GM12878 (cell line): ENCODE measurements around the gene CATSPER4. TPM values are rescaled to one million over a fixed set of nuclear protein-coding genes. Genes with fewer than 3 reads are reported as not detected.

ENCODE experiments used
- ATAC-seq: fragments of 200-7000 bp; cut with Tn5 transposase; 3 replicates; pipeline ENCODE4 v1.9.1; 2020; ENCODE audit warnings: mild to moderate bottlenecking, moderate library complexity
- BruUV-seq: library from RNA; stranded (reverse); fragments of 400-500 nt; replicated peaks from 2 replicates; lab custom pipeline; 2021; lab: Mats Ljungman, UMichigan
- CTCF ChIA-PET: fragments of 300-600 bp; sonication (Branson Sonifier 250); formaldehyde crosslinking; extraction: SDS; loops from one replicate; lab custom pipeline; 2021; ENCODE audit warnings: inconsistent platforms; lab: Yijun Ruan, JAX
- POLR2A ChIA-PET: fragments of 350-600 bp; formaldehyde crosslinking; extraction: SDS; loops from one replicate; lab custom pipeline; 2021; ENCODE audit warnings: inconsistent platforms; lab: Charles Lee
- RAD21 ChIA-PET: fragments of 300-600 bp; sonication (Branson Sonifier 250); formaldehyde crosslinking; loops from one replicate; lab custom pipeline; 2023; ENCODE audit warnings: antibody characterized with exemption; ENCODE audit not compliant: unreplicated experiment; lab: Charles Lee
- SMC1A ChIA-PET: fragments of 300-600 bp; sonication (Branson Sonifier 250); formaldehyde crosslinking; loops from one replicate; lab custom pipeline; 2023; ENCODE audit not compliant: unreplicated experiment, uncharacterized antibody; lab: Charles Lee
- DNase-seq: peaks from one replicate; pipeline ENCODE4 v3.0.0-alpha.2; 2011; ENCODE audit warnings: low read depth, low spot score
- FAIRE-seq: peaks from 3 replicates; lab custom pipeline; 2011; peaks lifted over from hg19 to GRCh38; lab: Jason Lieb, UNC
- H2AFZ ChIP-seq: 2 replicates; pipeline ENCODE4 v1.6.0; 2011; ENCODE audit warnings: low read depth, low read length, control low read depth; ENCODE audit not compliant: control insufficient read depth
- H3K27ac ChIP-seq: 2 replicates; pipeline ENCODE4 v1.5.1; 2011; ENCODE audit warnings: control low read depth; ENCODE audit not compliant: control insufficient read depth, insufficient read depth
- H3K27me3 ChIP-seq, 2 experiments: replicated peaks in 1 of 2; 2 replicates each; pipeline versions ENCODE4 v1.6.0 to v1.6.1; 2011; ENCODE audit warnings: low read length in 1 of 2; ENCODE audit not compliant: control insufficient read depth in 2 of 2, insufficient read depth in 2 of 2
- H3K36me3 ChIP-seq, 2 experiments: 2 replicates each; pipeline ENCODE4 v1.5.1; 2011; ENCODE audit warnings: low read length in 1 of 2; ENCODE audit not compliant: control insufficient read depth in 2 of 2, insufficient read depth in 2 of 2
- H3K4me1 ChIP-seq: 2 replicates; pipeline ENCODE4 v1.6.1; 2011; ENCODE audit warnings: mild to moderate bottlenecking, low read length, moderate library complexity, mixed read lengths; ENCODE audit not compliant: control insufficient read depth, insufficient read depth
- H3K4me2 ChIP-seq: 2 replicates; pipeline ENCODE4 v1.6.0; 2011; ENCODE audit warnings: control low read depth; ENCODE audit not compliant: control insufficient read depth, insufficient read depth
- H3K4me3 ChIP-seq: fragments of 200-600 bp; sonication (generic); 2 replicates; pipeline ENCODE4 v1.5.1; 2016
- H3K79me2 ChIP-seq: 2 replicates; pipeline ENCODE4 v1.6.0; 2011; ENCODE audit warnings: low read length; ENCODE audit not compliant: control insufficient read depth, insufficient read depth
- H3K9ac ChIP-seq: 2 replicates; pipeline ENCODE4 v1.8.0; 2011; ENCODE audit warnings: low read length, control low read depth, mixed read lengths; ENCODE audit not compliant: control insufficient read depth, insufficient read depth
- H3K9me3 ChIP-seq: replicated peaks from 3 replicates; pipeline ENCODE4 v1.5.1; 2011; ENCODE audit warnings: mild to moderate bottlenecking, low read length; ENCODE audit not compliant: control insufficient read depth, insufficient read depth
- H4K20me1 ChIP-seq: 2 replicates; pipeline ENCODE4 v1.6.0; 2011; ENCODE audit not compliant: control insufficient read depth, insufficient read depth
- ATF7 ChIP-seq: fragments of 450-650 bp; IDR thresholded peaks from 2 replicates; pipeline ENCODE4 v1.6.1; 2016; ENCODE audit warnings: low read depth, mild to moderate bottlenecking
- BRCA1 ChIP-seq: IDR thresholded peaks from 2 replicates; pipeline ENCODE4 v1.6.1; 2011; ENCODE audit warnings: low read depth, low read length, improper control_type of control experiment
- CHD1 ChIP-seq: IDR thresholded peaks from 2 replicates; pipeline ENCODE4 v1.6.1; 2012; ENCODE audit warnings: low read depth, low read length, improper control_type of control experiment
- KAT2A ChIP-seq: conservative IDR thresholded peaks from 2 replicates; pipeline ENCODE4 v1.6.1; 2011; ENCODE audit warnings: low read depth, low read length; ENCODE audit not compliant: control insufficient read depth
- KDM1A ChIP-seq: fragments of 200-600 bp; sonication (generic); IDR thresholded peaks from 2 replicates; pipeline ENCODE4 v1.6.1; 2016; ENCODE audit warnings: borderline replicate concordance
- NR2C2 ChIP-seq: IDR thresholded peaks from 2 replicates; pipeline ENCODE4 v1.6.1; 2011; ENCODE audit warnings: borderline replicate concordance, low read depth; ENCODE audit not compliant: control insufficient read depth, insufficient read length
- PML ChIP-seq: IDR thresholded peaks from 2 replicates; pipeline ENCODE4 v1.6.1; 2012; ENCODE audit warnings: low read length, inconsistent platforms
- RAD21 ChIP-seq: IDR thresholded peaks from 2 replicates; pipeline ENCODE4 v1.6.1; 2011; ENCODE audit warnings: mild to moderate bottlenecking, low read depth, low read length, moderate library complexity; ENCODE audit not compliant: insufficient read depth
- SIX5 ChIP-seq: IDR thresholded peaks from 2 replicates; pipeline ENCODE4 v1.6.1; 2011; ENCODE audit warnings: mild to moderate bottlenecking, low read depth, low read length, moderate library complexity; ENCODE audit not compliant: severe bottlenecking
- SMAD1 ChIP-seq: fragments of 450-650 bp; IDR thresholded peaks from 2 replicates; pipeline ENCODE4 v1.6.1; 2018; ENCODE audit warnings: mild to moderate bottlenecking, low read depth; ENCODE audit not compliant: partially characterized antibody
- SP1 ChIP-seq: IDR thresholded peaks from one replicate; pipeline ENCODE4 v1.6.1; 2011; ENCODE audit warnings: low read depth, low read length
- STAT3 ChIP-seq: IDR thresholded peaks from 2 replicates; pipeline ENCODE4 v1.6.1; 2011; ENCODE audit warnings: low read depth, low read length, improper control_type of control experiment
- TCF3 ChIP-seq: IDR thresholded peaks from 2 replicates; pipeline ENCODE4 v1.6.1; 2012; ENCODE audit warnings: low read depth, mild to moderate bottlenecking, low read length, borderline replicate concordance; ENCODE audit not compliant: insufficient read depth
- WGBS: methylation state at CpG from one replicate; pipeline ENCODE4 v1.1.6; 2016; ENCODE audit warnings: low lambda C conversion rate; ENCODE audit not compliant: insufficient replicate concordance, insufficient coverage; ENCODE audit errors: missing lambda C conversion rate; 5-methylcytosine and 5-hydroxymethylcytosine counted together
- in situ Hi-C: fragments of 300-500 bp; cut with MboI; formaldehyde crosslinking; loops from 9 replicates; pipeline ENCODE4 v1.14.3; 2018; ENCODE audit warnings: mixed read lengths
- intact Hi-C: fragments of 100-400 bp; cut with micrococcal nuclease; formaldehyde crosslinking; loops from one replicate; pipeline ENCODE4 v1.14.2; 2022; ENCODE audit not compliant: unreplicated experiment
- polyA plus RNA-seq, 11 experiments: library from polyadenylated mRNA; depleted of rRNA in 4 of 11; unstranded in 6 of 11; stranded (reverse) in 5 of 11; fragments of >200 nt; fragmentation: Nextera tagmentation in 4 of 11; fragmentation: Illumina TruSeq in 1 of 11; extraction: Ambion mirVana in 4 of 11; extraction: Trizol in 1 of 11; gene quantifications; 1 replicate in 1 of 11; 2 replicates in 10 of 11; pipeline versions ENCODE4 v1.2.1 to v1.2.3, GENCODE V29; 2011 to 2016; ENCODE audit warnings: inconsistent platforms in 2 of 11, missing spikeins in 2 of 11, low read depth in 1 of 11
- total RNA-seq, 4 experiments: library from RNA; depleted of rRNA in 3 of 4; stranded (reverse); fragments of >200 nt in 3 of 4; fragmentation: Illumina TruSeq in 1 of 4; extraction: Trizol in 1 of 4; gene quantifications; 2 replicates each; pipeline versions ENCODE4 v1.2.1 to v1.2.3, GENCODE V29; 2013 to 2021
- TF ChIP-seq, protein P1 (sequence below): IDR thresholded peaks from 2 replicates; pipeline ENCODE4 v1.6.1; 2011; ENCODE audit warnings: mild to moderate bottlenecking, low read depth, low read length, moderate library complexity; ENCODE audit not compliant: insufficient replicate concordance
- TF ChIP-seq, protein P2 (sequence below): fragments of 450-650 bp; conservative IDR thresholded peaks from 2 replicates; pipeline ENCODE4 v1.6.1; 2017; ENCODE audit warnings: mild to moderate bottlenecking, moderate library complexity

The CATSPER4 gene
- total and polyA plus RNA-seq, 10 of the 15 experiments (the other 5 are each of a cell fraction or from before 2014, with no cell fraction given), result 0.13 TPM; not detected in 9

DNA sequence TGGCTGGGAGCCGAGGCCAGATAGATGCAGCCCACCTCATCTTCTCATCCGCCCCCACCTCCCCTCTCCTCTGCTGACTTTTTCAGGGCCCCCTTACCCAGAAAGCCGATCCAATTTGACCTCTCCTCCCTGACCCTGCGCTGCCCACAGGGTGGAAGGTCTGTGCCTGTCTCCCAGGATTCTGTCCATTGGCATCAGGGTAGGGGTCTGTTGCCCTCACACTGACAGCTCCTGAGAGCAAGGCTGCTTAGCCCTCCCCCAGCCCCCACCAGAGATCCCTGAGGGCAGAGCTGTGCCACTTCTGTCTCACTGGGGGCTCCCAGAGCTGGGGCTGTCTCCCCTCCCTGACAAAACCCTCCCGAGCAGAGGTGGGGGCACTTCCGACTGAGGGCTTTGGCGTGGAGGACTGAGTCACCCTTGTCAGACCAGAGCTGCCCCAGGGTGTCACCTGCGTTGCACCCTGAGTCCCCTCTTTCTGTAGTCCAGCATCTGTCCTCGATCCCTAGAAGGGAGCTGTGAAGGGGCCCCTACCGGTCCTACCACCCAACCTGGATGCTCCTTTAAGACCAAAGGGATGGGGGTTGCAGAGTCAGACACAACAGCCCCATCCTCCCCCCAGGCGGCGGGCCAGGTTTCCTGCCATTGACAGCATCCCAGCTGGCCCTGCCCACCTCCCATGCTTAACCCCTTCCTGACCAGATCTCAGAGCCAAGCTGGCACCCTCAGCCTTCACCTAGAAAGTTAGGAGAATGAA is 33.9 kb upstream of the CATSPER4 start:
- Histone ChIP-seq H3K27me3 (peaks cover 1 to 12% of the 10 kb centered on the region in 2 experiments), H4K20me1 (no peaks in the 10 kb centered on the region), H3K4me1 (no peaks in the 10 kb centered on the region), H3K9ac (no peak overlapping the region), H3K4me3 (no peak overlapping the region), H2AFZ (no peak overlapping the region), H3K79me2 (no peaks in the 10 kb centered on the region), H3K36me3 (no peaks in the 10 kb centered on the region), H3K27ac (no peak overlapping the region), H3K4me2 (no peak overlapping the region), H3K9me3 (no peaks in the 10 kb centered on the region)
- ChIA-PET SMC1A (interaction anchor here (2.3 kb wide), 1 partner anchor 11 kb away, joined by 11 read pairs; no protein-coding TSS in a partner anchor), CTCF (interaction anchor here (1.2 to 4.8 kb wide), 8 partner anchors 8 to 261 kb away, joined by 3 to 24 read pairs (median 4); partner anchors contain the start of genes C1orf232, CEP85 and ZNF593), POLR2A (no interaction called here), RAD21 (interaction anchor here (0.8 kb wide), 1 partner anchor 55 kb away, joined by 3 read pairs; no protein-coding TSS in a partner anchor)
- intact Hi-C loops (no loop called here), in situ Hi-C loops (no loop called here)
- no TSS peak for BruUV-seq
- 7% methylated on average over 10 of the region's 12 CpGs for WGBS
- DNase-seq (no peak), FAIRE-seq (no peak), ATAC-seq (no peak)
- TF ChIP-seq SIX5 (no peak), SP1 (no peak), CHD1 (no peak), NR2C2 (no peak), TCF3 (no peak), PML (no peak), RAD21 (no peak), KAT2A (no peak), SMAD1 (no peak), STAT3 (no peak), BRCA1 (no peak), KDM1A (no peak), ATF7 (no peak)
- TF ChIP-seq, protein P1, sequence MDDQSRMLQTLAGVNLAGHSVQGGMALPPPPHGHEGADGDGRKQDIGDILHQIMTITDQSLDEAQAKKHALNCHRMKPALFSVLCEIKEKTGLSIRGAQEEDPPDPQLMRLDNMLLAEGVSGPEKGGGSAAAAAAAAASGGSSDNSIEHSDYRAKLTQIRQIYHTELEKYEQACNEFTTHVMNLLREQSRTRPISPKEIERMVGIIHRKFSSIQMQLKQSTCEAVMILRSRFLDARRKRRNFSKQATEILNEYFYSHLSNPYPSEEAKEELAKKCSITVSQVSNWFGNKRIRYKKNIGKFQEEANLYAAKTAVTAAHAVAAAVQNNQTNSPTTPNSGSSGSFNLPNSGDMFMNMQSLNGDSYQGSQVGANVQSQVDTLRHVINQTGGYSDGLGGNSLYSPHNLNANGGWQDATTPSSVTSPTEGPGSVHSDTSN, result no peak
- TF ChIP-seq, protein P2, sequence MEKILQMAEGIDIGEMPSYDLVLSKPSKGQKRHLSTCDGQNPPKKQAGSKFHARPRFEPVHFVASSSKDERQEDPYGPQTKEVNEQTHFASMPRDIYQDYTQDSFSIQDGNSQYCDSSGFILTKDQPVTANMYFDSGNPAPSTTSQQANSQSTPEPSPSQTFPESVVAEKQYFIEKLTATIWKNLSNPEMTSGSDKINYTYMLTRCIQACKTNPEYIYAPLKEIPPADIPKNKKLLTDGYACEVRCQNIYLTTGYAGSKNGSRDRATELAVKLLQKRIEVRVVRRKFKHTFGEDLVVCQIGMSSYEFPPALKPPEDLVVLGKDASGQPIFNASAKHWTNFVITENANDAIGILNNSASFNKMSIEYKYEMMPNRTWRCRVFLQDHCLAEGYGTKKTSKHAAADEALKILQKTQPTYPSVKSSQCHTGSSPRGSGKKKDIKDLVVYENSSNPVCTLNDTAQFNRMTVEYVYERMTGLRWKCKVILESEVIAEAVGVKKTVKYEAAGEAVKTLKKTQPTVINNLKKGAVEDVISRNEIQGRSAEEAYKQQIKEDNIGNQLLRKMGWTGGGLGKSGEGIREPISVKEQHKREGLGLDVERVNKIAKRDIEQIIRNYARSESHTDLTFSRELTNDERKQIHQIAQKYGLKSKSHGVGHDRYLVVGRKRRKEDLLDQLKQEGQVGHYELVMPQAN, result no peak
